ENCODE measurements around the gene TRIM46.

The TRIM46 gene

GRCh38 chr1:155126556-155127104, 47.0 kb upstream of the TRIM46 start:
- POLR2A ChIA-PET, result interaction anchor here (0.8 to 4.1 kb wide), 6 partner anchors 10 to 46 kb away, joined by 3 to 48 read pairs (median 8); partner anchors contain the start of genes DPM3, KRTCAP2 and SLC50A1
- TF ChIP-seq CTBP1 (IDR thresholded peaks at IDR 0.05; ENCODE audit: borderline replicate concordance) (0 out of 2 replicates have a peak, but pooled peaks have one; percentile 50), ARNT (IDR thresholded peaks at IDR 0.05) (no peak), PKNOX1 (IDR thresholded peaks at IDR 0.05) (peak; percentile 71)
- CTCF ChIA-PET, result interaction anchor here (0.6 to 2.3 kb wide), 5 partner anchors 24 to 646 kb away, joined by 3 to 10 read pairs (median 3); no protein-coding TSS in a partner anchor
- peak; percentile 33 for DNase-seq (ENCODE audit: extremely low spot score)

- TF ChIP-seq LEF1 (IDR thresholded peaks at IDR 0.05; ENCODE audit: borderline replicate concordance) (no peak), CTBP1 (IDR thresholded peaks at IDR 0.05; ENCODE audit: borderline replicate concordance) (peak; percentile 57; the same call in 1 of the 2 replicates), BHLHE40 (IDR thresholded peaks at IDR 0.05; ENCODE audit: borderline replicate concordance) (no peak), SUZ12 (IDR thresholded peaks at IDR 0.05) (no peak), ZNF384 (IDR thresholded peaks at IDR 0.05) (no peak), L3MBTL2 (conservative IDR thresholded peaks at IDR 0.05) (peak; percentile 73), FOXA1 (IDR thresholded peaks at IDR 0.05) (no peak), TARDBP (IDR thresholded peaks at IDR 0.05) (no peak; the same call in none of the 2 replicates)
- ChIA-PET CTCF (interaction anchor here (0.6 to 2.3 kb wide), 4 partner anchors 9 to 646 kb away, joined by 3 to 8 read pairs (median 4); no protein-coding TSS in a partner anchor), POLR2A (interaction anchor here (0.8 to 4.1 kb wide), 7 partner anchors 9 to 45 kb away, joined by 3 to 48 read pairs (median 7); partner anchors contain the start of genes DPM3, KRTCAP2 and SLC50A1)
- DNase-seq (ENCODE audit: extremely low spot score), result peak; percentile 71
Measured at GRCh38 chr1:155127105-155127966, 46.3 kb upstream of the TRIM46 start, which contains the start of gene EFNA1. Gene EFNA1, plus strand, starts transcription at chr1:155127876. Its CDS starts 102 bp downstream, at chr1:155127978.

- no peak for DNase-seq (ENCODE audit: extremely low spot score)
- ChIA-PET POLR2A (interaction anchor here (1.0 to 4.1 kb wide), 10 partner anchors 8 to 67 kb away, joined by 3 to 48 read pairs (median 7); partner anchors contain the start of genes DPM3, KRTCAP2 and SLC50A1), CTCF (interaction anchor here (0.8 to 1.4 kb wide), 6 partner anchors 10 to 123 kb away, joined by 3 to 5 read pairs (median 4); no protein-coding TSS in a partner anchor)
- TF ChIP-seq ARNT (IDR thresholded peaks at IDR 0.05) (no peak), BHLHE40 (IDR thresholded peaks at IDR 0.05; ENCODE audit: borderline replicate concordance) (no peak), FOXA1 (IDR thresholded peaks at IDR 0.05) (no peak), HDGF (IDR thresholded peaks at IDR 0.05; ENCODE audit: borderline replicate concordance) (no peak), NFRKB (IDR thresholded peaks at IDR 0.05) (no peak), FOXK2 (IDR thresholded peaks at IDR 0.05) (no peak), FOXM1 (IDR thresholded peaks at IDR 0.05; ENCODE audit: borderline replicate concordance) (no peak), SP1 (IDR thresholded peaks at IDR 0.05) (no peak), SUZ12 (IDR thresholded peaks at IDR 0.05) (no peak)
Measured at GRCh38 chr1:155127967-155128754, 45.5 kb upstream of the TRIM46 start.

GRCh38 chr1:155128755-155129473, 44.7 kb upstream of the TRIM46 start:
- no peak for DNase-seq (ENCODE audit: extremely low spot score)
- TF ChIP-seq HDGF (IDR thresholded peaks at IDR 0.05; ENCODE audit: borderline replicate concordance), result no peak
- no peak for TF ChIP-seq PKNOX1 (IDR thresholded peaks at IDR 0.05)
- TF ChIP-seq NFRKB (IDR thresholded peaks at IDR 0.05), result no peak
- no peak for TF ChIP-seq LEF1 (IDR thresholded peaks at IDR 0.05; ENCODE audit: borderline replicate concordance)
- no peak for TF ChIP-seq ARNT (IDR thresholded peaks at IDR 0.05)
- TF ChIP-seq SUZ12 (IDR thresholded peaks at IDR 0.05), result no peak
- TF ChIP-seq SP1 (IDR thresholded peaks at IDR 0.05), result no peak
- TF ChIP-seq FOXM1 (IDR thresholded peaks at IDR 0.05; ENCODE audit: borderline replicate concordance), result no peak
- ChIA-PET POLR2A (interaction anchor here (1.0 to 4.1 kb wide), 9 partner anchors 7 to 66 kb away, joined by 3 to 48 read pairs (median 5); partner anchors contain the start of genes DPM3, KRTCAP2 and SLC50A1), CTCF (interaction anchor here (0.8 to 1.4 kb wide), 6 partner anchors 34 to 122 kb away, joined by 3 to 5 read pairs (median 4); partner anchors contain the start of gene KRTCAP2)

- TF ChIP-seq SP1 (IDR thresholded peaks at IDR 0.05) (no peak), BHLHE40 (IDR thresholded peaks at IDR 0.05; ENCODE audit: borderline replicate concordance) (no peak), FOXM1 (IDR thresholded peaks at IDR 0.05; ENCODE audit: borderline replicate concordance) (no peak), NFRKB (IDR thresholded peaks at IDR 0.05) (no peak), L3MBTL2 (conservative IDR thresholded peaks at IDR 0.05) (no peak), CTBP1 (IDR thresholded peaks at IDR 0.05; ENCODE audit: borderline replicate concordance) (no peak), PKNOX1 (IDR thresholded peaks at IDR 0.05) (no peak), ZNF384 (IDR thresholded peaks at IDR 0.05) (no peak), FOXA1 (IDR thresholded peaks at IDR 0.05) (no peak), ARNT (IDR thresholded peaks at IDR 0.05) (no peak), TARDBP (IDR thresholded peaks at IDR 0.05) (no peak), HDGF (IDR thresholded peaks at IDR 0.05; ENCODE audit: borderline replicate concordance) (no peak), LEF1 (IDR thresholded peaks at IDR 0.05; ENCODE audit: borderline replicate concordance) (no peak), FOXK2 (IDR thresholded peaks at IDR 0.05) (no peak)
- ChIA-PET POLR2A (interaction anchor here (0.8 to 4.0 kb wide), 5 partner anchors 10 to 79 kb away, joined by 3 to 16 read pairs (median 8); partner anchors contain the start of genes ADAM15, DPM3 and KRTCAP2), CTCF (interaction anchor here (0.6 to 2.2 kb wide), 4 partner anchors 38 to 46 kb away, joined by 3 to 14 read pairs (median 6); partner anchors contain the start of gene KRTCAP2)
- DNase-seq (ENCODE audit: extremely low spot score), result no peak
Measured at GRCh38 chr1:155130272-155131006, 43.2 kb upstream of the TRIM46 start.
